CD4-positive, alpha-beta T cell (primary cell): ENCODE measurements around the gene SETD4. TPM values are rescaled to one million over a fixed set of nuclear protein-coding genes. Genes with fewer than 3 reads are reported as not detected.

Experiments
- ATAC-seq: fragments of 200-7000 bp; cut with Tn5 transposase; one replicate; pipeline ENCODE4 v1.10.0; 2022; ENCODE audit warnings: mild to moderate bottlenecking; ENCODE audit not compliant: poor library complexity
- CTCF ChIA-PET: fragments of 350-600 bp; sonication (Branson Sonifier 250); formaldehyde crosslinking; loops from one replicate; lab custom pipeline; 2021; ENCODE audit warnings: antibody characterized with exemption, inconsistent platforms; lab: Charles Lee
- POLR2A ChIA-PET: fragments of 350-600 bp; sonication (Branson Sonifier 250); formaldehyde crosslinking; loops from one replicate; lab custom pipeline; 2021; ENCODE audit warnings: antibody characterized with exemption, inconsistent platforms; lab: Charles Lee
- DNase-seq, 14 experiments: peaks; one replicate each; pipeline ENCODE4 v3.0.0-alpha.2; 2013 to 2020; ENCODE audit warnings: mixed read lengths in 2 of 14
- H3K27ac ChIP-seq, 2 donors: one replicate each; pipeline versions ENCODE4 v1.5.1 to v1.7.0; 2013; ENCODE audit warnings: low read length in 2 of 2, low read depth in 1 of 2, mild to moderate bottlenecking in 1 of 2
- H3K27me3 ChIP-seq, 2 experiments: 1 replicate in 1 of 2; 2 replicates in 1 of 2; pipeline versions ENCODE4 v1.6.1 to v1.7.0; 2013; ENCODE audit warnings: low read length in 2 of 2, control low read depth in 1 of 2, mild to moderate bottlenecking in 1 of 2, moderate library complexity in 1 of 2; ENCODE audit not compliant: insufficient read depth in 2 of 2, control insufficient read depth in 1 of 2
- H3K36me3 ChIP-seq: one replicate; pipeline ENCODE4 v1.6.1; 2013; ENCODE audit warnings: low read length, control low read depth; ENCODE audit not compliant: insufficient read depth
- H3K4me1 ChIP-seq: one replicate; pipeline ENCODE4 v1.6.1; 2013; ENCODE audit warnings: low read length, control low read depth; ENCODE audit not compliant: insufficient read depth
- H3K4me3 ChIP-seq: one replicate; pipeline ENCODE4 v1.5.1; 2013; ENCODE audit warnings: mild to moderate bottlenecking, low read length, moderate library complexity
- H3K9me3 ChIP-seq, 2 experiments: 1 replicate in 1 of 2; 2 replicates in 1 of 2; pipeline versions ENCODE4 v1.6.1 to v1.7.0; 2013; ENCODE audit warnings: low read length in 2 of 2, mild to moderate bottlenecking in 2 of 2, control low read depth in 1 of 2, moderate library complexity in 1 of 2; ENCODE audit not compliant: control insufficient read depth in 1 of 2, insufficient read depth in 1 of 2
- H3K27ac Mint-ChIP-seq: one replicate; pipeline ENCODE4 v1.8.0; 2020; ENCODE audit warnings: mixed read lengths
- H3K27me3 Mint-ChIP-seq: one replicate; pipeline ENCODE4 v1.8.0; 2021; ENCODE audit warnings: mixed read lengths
- H3K36me3 Mint-ChIP-seq: one replicate; pipeline ENCODE4 v1.8.0; 2021; ENCODE audit warnings: low read depth, mixed read lengths
- H3K4me1 Mint-ChIP-seq: one replicate; pipeline ENCODE4 v1.8.0; 2021; ENCODE audit warnings: low read depth, mixed read lengths
- H3K4me3 Mint-ChIP-seq: one replicate; pipeline ENCODE4 v1.8.0; 2020; ENCODE audit warnings: mild to moderate bottlenecking, mixed read lengths
- H3K9me3 Mint-ChIP-seq: one replicate; pipeline ENCODE4 v1.8.0; 2020; ENCODE audit warnings: mixed read lengths
- intact Hi-C, 2 experiments: fragments of 100-400 bp; cut with DNase I in 1 of 2; cut with micrococcal nuclease in 1 of 2; formaldehyde crosslinking; loops; one replicate each; pipeline versions ENCODE4 v1.15.1 to v1.9.0; 2023 to 2025; cut with DNase I, micrococcal nuclease
- total RNA-seq, 174 experiments: library from RNA in 2 of 174; stranded (reverse) in 2 of 174; gene quantifications; one replicate each; pipeline ENCODE4 v1.2.3 and lab custom pipeline; 2021 to 2026
- TF ChIP-seq, protein P1 (sequence below): fragments of 200-600 bp; IDR thresholded peaks from one replicate; pipeline ENCODE4 v1.8.0; 2022; ENCODE audit warnings: antibody characterized with exemption, mild to moderate bottlenecking

Gene SETD4
- total RNA-seq, 2 experiments from 2014 or later: 10.8 to 12.3 TPM

DNA sequence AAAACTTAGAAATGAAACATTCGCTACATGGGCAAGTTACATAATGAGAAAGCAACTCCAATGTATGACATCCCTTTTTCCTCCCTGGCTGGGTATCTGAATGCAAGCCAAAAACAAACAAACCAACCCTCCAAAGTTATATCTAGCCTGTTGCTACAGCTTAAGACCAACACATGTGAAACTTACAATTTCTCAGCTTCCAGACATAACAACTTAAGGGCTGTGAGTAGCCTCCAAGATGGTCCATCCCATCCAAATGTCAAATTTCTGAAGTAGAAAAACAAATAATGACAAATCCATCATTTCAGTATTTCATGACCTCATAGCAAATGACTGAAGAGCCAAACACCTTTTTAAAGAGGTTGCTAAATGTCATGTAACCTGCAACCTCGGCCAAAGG is 19.9 kb downstream of the SETD4 start:
- Mint-ChIP-seq H3K9me3 (no peaks in the 10 kb centered on the region), H3K36me3 (peaks cover 89% of the 10 kb centered on the region), H3K27me3 (no peaks in the 10 kb centered on the region), H3K4me1 (no peaks in the 10 kb centered on the region), H3K27ac (no peak overlapping the region), H3K4me3 (no peak overlapping the region)
- ChIA-PET POLR2A (no interaction called here), CTCF (no interaction called here)
- no peak overlapping the region for H3K27ac ChIP-seq
- H3K27me3 ChIP-seq: no peaks in the 10 kb centered on the region
- no peak for ATAC-seq
- no peak for DNase-seq
- H3K36me3 ChIP-seq: peaks cover 76% of the 10 kb centered on the region
- TF ChIP-seq, protein P1, sequence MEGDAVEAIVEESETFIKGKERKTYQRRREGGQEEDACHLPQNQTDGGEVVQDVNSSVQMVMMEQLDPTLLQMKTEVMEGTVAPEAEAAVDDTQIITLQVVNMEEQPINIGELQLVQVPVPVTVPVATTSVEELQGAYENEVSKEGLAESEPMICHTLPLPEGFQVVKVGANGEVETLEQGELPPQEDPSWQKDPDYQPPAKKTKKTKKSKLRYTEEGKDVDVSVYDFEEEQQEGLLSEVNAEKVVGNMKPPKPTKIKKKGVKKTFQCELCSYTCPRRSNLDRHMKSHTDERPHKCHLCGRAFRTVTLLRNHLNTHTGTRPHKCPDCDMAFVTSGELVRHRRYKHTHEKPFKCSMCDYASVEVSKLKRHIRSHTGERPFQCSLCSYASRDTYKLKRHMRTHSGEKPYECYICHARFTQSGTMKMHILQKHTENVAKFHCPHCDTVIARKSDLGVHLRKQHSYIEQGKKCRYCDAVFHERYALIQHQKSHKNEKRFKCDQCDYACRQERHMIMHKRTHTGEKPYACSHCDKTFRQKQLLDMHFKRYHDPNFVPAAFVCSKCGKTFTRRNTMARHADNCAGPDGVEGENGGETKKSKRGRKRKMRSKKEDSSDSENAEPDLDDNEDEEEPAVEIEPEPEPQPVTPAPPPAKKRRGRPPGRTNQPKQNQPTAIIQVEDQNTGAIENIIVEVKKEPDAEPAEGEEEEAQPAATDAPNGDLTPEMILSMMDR: no peak
- intact Hi-C loops: no loop called here
- no peaks in the 10 kb centered on the region for H3K9me3 ChIP-seq
- H3K4me3 ChIP-seq: no peak overlapping the region
- H3K4me1 ChIP-seq: no peaks in the 10 kb centered on the region

DNA sequence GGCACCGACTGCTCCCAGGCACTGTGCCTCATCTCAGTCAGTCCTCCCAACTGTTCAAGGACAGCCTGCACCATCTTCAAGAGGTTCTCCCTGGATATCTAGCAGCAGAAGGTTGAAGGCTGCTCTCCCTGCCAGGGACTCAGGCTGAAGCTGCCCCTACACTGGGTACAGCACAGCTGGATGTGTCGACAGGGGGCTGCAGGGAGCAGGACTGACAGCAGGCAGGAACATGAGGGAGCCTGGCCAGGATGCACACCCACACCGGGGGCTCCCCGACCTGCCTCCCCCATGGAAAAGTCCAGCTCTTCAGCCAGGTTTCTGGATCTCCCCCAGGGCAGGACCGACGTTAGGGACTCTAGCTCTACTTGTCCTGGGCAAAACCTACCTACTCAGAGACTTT is 20.5 kb downstream of the SETD4 start:
- intact Hi-C loops: no loop called here
- Mint-ChIP-seq H3K27me3 (no peaks in the 10 kb centered on the region), H3K27ac (no peak overlapping the region), H3K4me1 (no peaks in the 10 kb centered on the region), H3K9me3 (no peaks in the 10 kb centered on the region), H3K36me3 (peaks cover 89% of the 10 kb centered on the region), H3K4me3 (no peak overlapping the region)
- Histone ChIP-seq H3K36me3 (peaks cover 76% of the 10 kb centered on the region), H3K27ac (no peak overlapping the region), H3K4me3 (no peak overlapping the region), H3K4me1 (no peaks in the 10 kb centered on the region), H3K9me3 (no peaks in the 10 kb centered on the region), H3K27me3 (no peaks in the 10 kb centered on the region)
- DNase-seq (no peak), ATAC-seq (no peak)
- TF ChIP-seq, protein P1: no peak
- ChIA-PET POLR2A (no interaction called here), CTCF (no interaction called here)

DNA sequence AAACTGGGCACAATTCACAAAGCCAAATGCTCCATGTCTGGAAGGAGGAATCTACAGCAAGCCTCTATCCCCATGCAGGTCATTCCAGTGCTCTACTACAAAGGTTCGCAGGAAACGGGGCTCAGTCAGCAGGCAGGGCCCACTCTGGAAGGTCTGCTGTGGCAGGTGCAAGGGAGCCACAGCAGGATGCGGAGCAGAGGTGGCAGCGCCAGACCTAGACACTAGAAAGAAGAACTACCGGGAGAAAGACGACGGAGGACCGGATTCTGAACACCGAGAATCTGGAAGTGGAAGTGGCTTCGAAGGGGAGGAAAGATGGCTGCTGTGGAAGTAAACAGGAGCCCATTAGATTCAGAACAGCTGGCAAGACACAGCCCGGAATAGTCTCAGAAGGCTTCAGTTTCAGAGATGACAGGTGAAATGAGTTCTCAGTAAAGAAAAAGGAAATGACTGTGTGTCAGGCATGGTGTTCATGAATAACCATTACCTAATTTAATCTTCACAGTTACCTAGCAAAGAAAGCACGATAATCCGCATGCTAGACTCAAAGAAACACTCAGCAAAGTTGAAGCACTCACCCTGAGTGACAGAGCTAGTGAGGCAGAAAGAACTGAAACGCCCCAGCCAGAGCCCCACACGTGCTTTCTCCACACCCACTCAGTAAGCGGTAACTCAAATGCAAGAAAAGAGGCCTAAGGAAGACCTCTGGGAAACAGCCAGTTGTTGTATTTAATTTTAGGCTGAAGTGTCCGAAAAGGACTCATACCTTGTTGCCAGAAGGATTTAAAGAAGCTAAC is 21.4 kb downstream of the SETD4 start:
- no peak overlapping the region for H3K4me3 Mint-ChIP-seq
- CTCF ChIA-PET: no interaction called here
- peaks cover 86% of the 10 kb centered on the region for H3K36me3 Mint-ChIP-seq
- H3K27me3 Mint-ChIP-seq: no peaks in the 10 kb centered on the region
- Histone ChIP-seq H3K27ac (no peak overlapping the region), H3K36me3 (peaks cover 72% of the 10 kb centered on the region), H3K4me3 (no peak overlapping the region), H3K9me3 (no peaks in the 10 kb centered on the region), H3K4me1 (no peaks in the 10 kb centered on the region), H3K27me3 (no peaks in the 10 kb centered on the region)
- no peak for ATAC-seq
- POLR2A ChIA-PET: no interaction called here
- H3K4me1 Mint-ChIP-seq: no peaks in the 10 kb centered on the region
- DNase-seq: no peak
- H3K9me3 Mint-ChIP-seq: no peaks in the 10 kb centered on the region
- H3K27ac Mint-ChIP-seq: no peak overlapping the region
- intact Hi-C loops: no loop called here
- TF ChIP-seq, protein P1: no peak
